Neural crest cell (in vitro differentiated cells): ENCODE results near the gene PRR18. TPM values are rescaled to one million over a fixed set of nuclear protein-coding genes. Genes with fewer than 3 reads are reported as not detected.

Source experiments
- DNase-seq: peaks from one replicate; pipeline ENCODE4 v3.0.0; 2021; ENCODE audit warnings: low read depth, mixed read lengths, low spot score
- H3K27ac Mint-ChIP-seq: one replicate; pipeline ENCODE4 v1.8.0; 2021; ENCODE audit warnings: mild to moderate bottlenecking, mixed read lengths; ENCODE audit not compliant: unreplicated experiment
- H3K27me3 Mint-ChIP-seq: 2 replicates; pipeline ENCODE4 v1.8.0; 2021; ENCODE audit warnings: low read depth, mild to moderate bottlenecking, mixed read lengths
- H3K36me3 Mint-ChIP-seq: 2 replicates; pipeline ENCODE4 v1.8.0; 2021; ENCODE audit warnings: low read depth, mild to moderate bottlenecking, mixed read lengths
- H3K4me1 Mint-ChIP-seq: 2 replicates; pipeline ENCODE4 v1.8.0; 2021; ENCODE audit warnings: mixed read lengths
- H3K4me3 Mint-ChIP-seq: one replicate; pipeline ENCODE4 v1.8.0; 2021; ENCODE audit warnings: mild to moderate bottlenecking, mixed read lengths
- H3K9me3 Mint-ChIP-seq: 2 replicates; pipeline ENCODE4 v1.8.0; 2021; ENCODE audit warnings: mixed read lengths
- CTCF ChIP-seq: fragments of 200-600 bp; sonication (generic); conservative IDR thresholded peaks from 2 replicates; pipeline ENCODE4 v1.5.0; 2021; ENCODE audit warnings: antibody characterized with exemption, mild to moderate bottlenecking
- total RNA-seq: library from RNA; stranded (reverse); gene quantifications from 2 replicates; pipeline ENCODE4 v1.2.1, GENCODE V29; 2021

PRR18 gene
- total RNA-seq, 1 donor from 2014 or later = 0.35 TPM

GRCh38 chr6:166274163-166274562 lies 34.0 kb downstream of the PRR18 start:
- Mint-ChIP-seq H3K9me3 (no peaks in the 10 kb centered on the region), H3K27me3 (peaks cover 25% of the 10 kb centered on the region), H3K36me3 (no peaks in the 10 kb centered on the region), H3K27ac (no peak overlapping the region), H3K4me1 (peaks cover 10% of the 10 kb centered on the region), H3K4me3 (no peak overlapping the region)
- TF ChIP-seq CTCF = no peak
- no peak for DNase-seq

- no peak for DNase-seq
- Mint-ChIP-seq H3K4me1 (peaks cover 6% of the 10 kb centered on the region), H3K9me3 (no peaks in the 10 kb centered on the region), H3K4me3 (no peak overlapping the region), H3K27me3 (peaks cover 40% of the 10 kb centered on the region), H3K27ac (no peak overlapping the region), H3K36me3 (no peaks in the 10 kb centered on the region)
- TF ChIP-seq CTCF = no peak
Measured at GRCh38 chr6:166271376-166271765, 36.8 kb downstream of the PRR18 start.

- Mint-ChIP-seq H3K4me1 (peaks cover 2% of the 10 kb centered on the region), H3K4me3 (no peak overlapping the region), H3K27me3 (peaks cover 40% of the 10 kb centered on the region), H3K9me3 (no peaks in the 10 kb centered on the region), H3K36me3 (no peaks in the 10 kb centered on the region), H3K27ac (no peak overlapping the region)
- no peak for DNase-seq
- TF ChIP-seq CTCF = no peak
Measured at GRCh38 chr6:166270706-166271375, 37.4 kb downstream of the PRR18 start.

- Mint-ChIP-seq H3K4me3 (no peak overlapping the region), H3K27ac (no peak overlapping the region), H3K4me1 (no peaks in the 10 kb centered on the region), H3K36me3 (no peaks in the 10 kb centered on the region), H3K27me3 (peaks cover 39% of the 10 kb centered on the region), H3K9me3 (no peaks in the 10 kb centered on the region)
- no peak for TF ChIP-seq CTCF
- DNase-seq = no peak
Measured at GRCh38 chr6:166269301-166270039, 38.7 kb downstream of the PRR18 start.

- Mint-ChIP-seq H3K9me3 (no peaks in the 10 kb centered on the region), H3K27me3 (peaks cover 33% of the 10 kb centered on the region), H3K4me3 (no peak overlapping the region), H3K4me1 (no peaks in the 10 kb centered on the region), H3K36me3 (no peaks in the 10 kb centered on the region), H3K27ac (no peak overlapping the region)
- DNase-seq = no peak
- no peak for TF ChIP-seq CTCF
Measured at GRCh38 chr6:166268431-166268830, 39.8 kb downstream of the PRR18 start.
